ENCODE measurements around the gene TNIK.
"Not testable (repeated sequence)": the region's sequence is repeated elsewhere in the genome, so short reads cannot be mapped to it uniquely, and the experiment has no call there.

TNIK gene

GRCh38 chr3:171126478-171127209 is 333.6 kb downstream of the TNIK start:
- DNase-seq (ENCODE audit: low read depth) = no peak

- DNase-seq (ENCODE audit: low read depth) = no peak
These were observed 335.2 kb downstream of the TNIK start for GRCh38 chr3:171125010-171125409.

- DNase-seq (ENCODE audit: low read depth) = no peak
These were observed 336.3 kb downstream of the TNIK start for GRCh38 chr3:171123915-171124314.

- DNase-seq (ENCODE audit: low read depth) = no peak
These were observed 337.3 kb downstream of the TNIK start for GRCh38 chr3:171122861-171123260.

GRCh38 chr3:171122240-171122639 is 338.0 kb downstream of the TNIK start:
- no peak for DNase-seq (ENCODE audit: low read depth)

GRCh38 chr3:171121801-171122200 is 338.4 kb downstream of the TNIK start:
- no peak for DNase-seq (ENCODE audit: low read depth)

- not testable (repeated sequence) for DNase-seq (ENCODE audit: low read depth)
These were observed 340.8 kb downstream of the TNIK start for GRCh38 chr3:171119402-171119801.

- not testable (repeated sequence) for DNase-seq (ENCODE audit: low read depth)
These were observed 341.2 kb downstream of the TNIK start for GRCh38 chr3:171118993-171119392.

GRCh38 chr3:171116824-171117395 is 343.3 kb downstream of the TNIK start:
- no peak for DNase-seq (ENCODE audit: low read depth)

- DNase-seq (ENCODE audit: low read depth) = no peak
These were observed 343.8 kb downstream of the TNIK start for GRCh38 chr3:171116365-171116764.

- no peak for DNase-seq (ENCODE audit: low read depth)
These were observed 344.5 kb downstream of the TNIK start for GRCh38 chr3:171115667-171116066.

GRCh38 chr3:171113716-171114115 is 346.5 kb downstream of the TNIK start:
- DNase-seq (ENCODE audit: low read depth) = no peak

- DNase-seq (ENCODE audit: low read depth) = no peak
These were observed 349.5 kb downstream of the TNIK start for GRCh38 chr3:171110715-171111114.

GRCh38 chr3:171108066-171108465 is 352.1 kb downstream of the TNIK start:
- no peak for DNase-seq (ENCODE audit: low read depth)

- DNase-seq (ENCODE audit: low read depth) = no peak
These were observed 357.0 kb downstream of the TNIK start for GRCh38 chr3:171103185-171103584.

- no peak for DNase-seq (ENCODE audit: low read depth)
These were observed 358.1 kb downstream of the TNIK start for GRCh38 chr3:171101982-171102641.

- no peak for DNase-seq (ENCODE audit: low read depth)
These were observed 360.3 kb downstream of the TNIK start for GRCh38 chr3:171099911-171100310.

- no peak for DNase-seq (ENCODE audit: low read depth)
These were observed 365.1 kb downstream of the TNIK start for GRCh38 chr3:171095063-171095462.

GRCh38 chr3:171094411-171094810 is 365.8 kb downstream of the TNIK start:
- no peak for DNase-seq (ENCODE audit: low read depth)

- DNase-seq (ENCODE audit: low read depth) = no peak
These were observed 366.7 kb downstream of the TNIK start for GRCh38 chr3:171093462-171093861.

- no peak for DNase-seq (ENCODE audit: low read depth)
These were observed 367.7 kb downstream of the TNIK start for GRCh38 chr3:171092467-171092911.

- DNase-seq (ENCODE audit: low read depth) = no peak
These were observed 369.9 kb downstream of the TNIK start for GRCh38 chr3:171090321-171090720.

Data from stimulated activated CD8-positive, alpha-beta memory T cell treated with anti-CD3 and anti-CD28 coated beads, Interleukin-7, amount 100 ng/mL, for 24 hours (primary cell).